Islet of Langerhans (tissue), 1 donor: ENCODE measurements around the gene PRPSAP2.

Source experiments
- FAIRE-seq: peaks from one replicate; lab custom pipeline; 2011; peaks lifted over from hg19 to GRCh38; lab: Jason Lieb, UNC

The PRPSAP2 gene

GRCh38 chr17:18962494-18962815 is 104.5 kb downstream of the PRPSAP2 start:
- no peak for FAIRE-seq

GRCh38 chr17:18963126-18964017 is 105.4 kb downstream of the PRPSAP2 start:
- no peak for FAIRE-seq

- no peak for FAIRE-seq
These were observed 106.1 kb downstream of the PRPSAP2 start for GRCh38 chr17:18964018-18964351.

- no peak for FAIRE-seq
These were observed 106.6 kb downstream of the PRPSAP2 start for GRCh38 chr17:18964550-18964949.

- no peak for FAIRE-seq
These were observed 107.8 kb downstream of the PRPSAP2 start for GRCh38 chr17:18965530-18966236.

GRCh38 chr17:18966831-18967624 is 109.1 kb downstream of the PRPSAP2 start:
- FAIRE-seq: no peak

- FAIRE-seq: no peak
These were observed 110.0 kb downstream of the PRPSAP2 start for GRCh38 chr17:18967916-18968315.

GRCh38 chr17:18968345-18968744 is 110.4 kb downstream of the PRPSAP2 start:
- FAIRE-seq: no peak

GRCh38 chr17:18968945-18969887 is 111.3 kb downstream of the PRPSAP2 start:
- FAIRE-seq: no peak

- no peak for FAIRE-seq
These were observed 112.9 kb downstream of the PRPSAP2 start for GRCh38 chr17:18970582-18971480.

GRCh38 chr17:18971801-18972200 is 113.9 kb downstream of the PRPSAP2 start:
- FAIRE-seq: no peak

- no peak for FAIRE-seq
These were observed 116.6 kb downstream of the PRPSAP2 start for GRCh38 chr17:18974407-18975149.

- no peak for FAIRE-seq
These were observed 117.7 kb downstream of the PRPSAP2 start for GRCh38 chr17:18975597-18975996.

- no peak for FAIRE-seq
These were observed 118.3 kb downstream of the PRPSAP2 start for GRCh38 chr17:18976201-18976600.

GRCh38 chr17:18977021-18977420 is 119.1 kb downstream of the PRPSAP2 start:
- FAIRE-seq: no peak

GRCh38 chr17:18977646-18978045 is 119.7 kb downstream of the PRPSAP2 start:
- FAIRE-seq: no peak

GRCh38 chr17:18978050-18978449 is 120.1 kb downstream of the PRPSAP2 start:
- no peak for FAIRE-seq

- no peak for FAIRE-seq
These were observed 120.7 kb downstream of the PRPSAP2 start for GRCh38 chr17:18978655-18979054.
